SU-DHL-6 (cell line): ENCODE results near the gene UNC13C.

ENCODE experiments used
- CTCF ChIP-seq: fragments of 200-600 bp; sonication (generic); IDR thresholded peaks from one replicate; pipeline ENCODE4 v1.5.1; 2017; ENCODE audit warnings: antibody characterized with exemption, mild to moderate bottlenecking, low read length, moderate library complexity; ENCODE audit not compliant: insufficient read depth, poor library complexity, severe bottlenecking
- EZH2phosphoT487 ChIP-seq: fragments of 200-600 bp; sonication (generic), shearing (Covaris generic); conservative IDR thresholded peaks from 2 replicates; pipeline ENCODE4 v1.6.1; 2018; ENCODE audit warnings: mild to moderate bottlenecking, antibody characterized with exemption, low read length, moderate library complexity, mixed read lengths

DNA sequence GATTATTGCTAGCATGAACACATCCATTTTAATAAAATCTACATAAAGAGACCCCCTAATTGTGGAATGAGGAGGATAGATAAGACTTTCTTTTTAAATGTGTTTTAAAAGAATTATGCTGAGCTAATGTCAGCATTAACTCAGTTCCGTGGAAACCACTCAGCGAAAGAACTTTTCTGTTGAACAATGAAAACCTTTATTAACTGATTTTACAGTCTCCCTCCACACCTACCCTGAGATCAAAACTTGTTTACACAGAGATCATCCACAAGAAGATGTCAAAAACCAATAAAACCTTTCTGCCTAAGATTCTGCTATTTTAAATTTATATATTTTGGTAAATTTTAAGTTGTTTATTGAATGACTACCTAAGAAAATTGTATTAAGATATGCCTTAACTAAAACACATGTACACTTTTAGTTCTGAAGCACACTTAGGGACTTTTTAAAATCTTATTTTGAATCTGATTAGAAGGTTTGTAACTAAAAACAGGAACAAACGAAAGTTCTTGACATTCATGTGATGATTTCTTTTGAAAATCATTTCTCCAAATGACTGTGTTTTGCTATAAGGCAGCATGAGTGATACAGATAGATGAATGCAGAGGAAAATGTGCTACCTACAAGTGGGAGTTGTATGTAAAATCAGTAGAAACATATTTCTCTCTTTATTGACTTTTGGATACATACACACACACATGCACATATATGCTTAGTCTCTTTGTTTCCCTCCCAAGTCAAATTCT is 369.0 kb downstream of the UNC13C start:
- TF ChIP-seq CTCF (no peak), EZH2phosphoT487 (no peak)
